ENCODE measurements around the gene FOXS1.
"Not testable (repeated sequence)": the region's sequence is repeated elsewhere in the genome, so short reads cannot be mapped to it uniquely, and the experiment has no call there.

The FOXS1 gene

GRCh38 chr20:31821427-31821826, 24.0 kb downstream of the FOXS1 start:
- no peak for DNase-seq (ENCODE audit: low read depth)

GRCh38 chr20:31820228-31820627, 25.2 kb downstream of the FOXS1 start:
- DNase-seq (ENCODE audit: low read depth), result no peak

GRCh38 chr20:31819083-31819784, 26.2 kb downstream of the FOXS1 start, which contains the start of gene MYLK2:
TSS of gene MYLK2 (plus strand) at chr20:31819356. CDS start at chr20:31819581, 225 bp downstream.
- no peak for DNase-seq (ENCODE audit: low read depth)

- DNase-seq (ENCODE audit: low read depth), result no peak
Observed at GRCh38 chr20:31818376-31818908, 27.0 kb downstream of the FOXS1 start.

- DNase-seq (ENCODE audit: low read depth), result no peak
Observed at GRCh38 chr20:31817461-31817860, 27.9 kb downstream of the FOXS1 start.

- DNase-seq (ENCODE audit: low read depth), result no peak
Observed at GRCh38 chr20:31816221-31816620, 29.2 kb downstream of the FOXS1 start.

- DNase-seq (ENCODE audit: low read depth), result no peak
Observed at GRCh38 chr20:31815408-31816188, 29.8 kb downstream of the FOXS1 start.

- not testable (repeated sequence) for DNase-seq (ENCODE audit: low read depth)
Observed at GRCh38 chr20:31814142-31814541, 31.3 kb downstream of the FOXS1 start.

GRCh38 chr20:31813611-31814010, 31.8 kb downstream of the FOXS1 start:
- no peak for DNase-seq (ENCODE audit: low read depth)

- no peak for DNase-seq (ENCODE audit: low read depth)
Observed at GRCh38 chr20:31811796-31812728, 33.3 kb downstream of the FOXS1 start.

GRCh38 chr20:31811198-31811597, 34.2 kb downstream of the FOXS1 start:
- no peak for DNase-seq (ENCODE audit: low read depth)

- no peak for DNase-seq (ENCODE audit: low read depth)
Observed at GRCh38 chr20:31809661-31810060, 35.7 kb downstream of the FOXS1 start.

GRCh38 chr20:31808481-31808880, 36.9 kb downstream of the FOXS1 start:
- DNase-seq (ENCODE audit: low read depth), result no peak

GRCh38 chr20:31806564-31807355, 38.6 kb downstream of the FOXS1 start:
- no peak for DNase-seq (ENCODE audit: low read depth)

GRCh38 chr20:31803552-31804291, 41.7 kb downstream of the FOXS1 start:
- DNase-seq (ENCODE audit: low read depth), result no peak

GRCh38 chr20:31801508-31801907, 43.9 kb downstream of the FOXS1 start:
- DNase-seq (ENCODE audit: low read depth), result no peak

- DNase-seq (ENCODE audit: low read depth), result no peak
Observed at GRCh38 chr20:31797364-31797763, 48.0 kb downstream of the FOXS1 start.
